Adrenal gland (tissue), 12 donors: ENCODE data around the gene PPP6R2. TPM values are rescaled to one million over a fixed set of nuclear protein-coding genes. Genes with fewer than 3 reads are reported as not detected.
A peak's percentile ranks its signal among the peaks of the same experiment; 100 is the strongest.

Experiments
- DNase-seq, 7 donors: peaks; one replicate each; pipeline ENCODE4 v3.0.0-alpha.2; 2019 to 2020
- H3K27ac ChIP-seq, 5 donors: fragments of 200-600 bp; sonication (generic) in 4 of 5; 1 replicate in 3 of 5; 2 replicates in 2 of 5; pipeline versions ENCODE4 v1.5.1 to v1.8.0; 2016 to 2020; ENCODE audit warnings: mild to moderate bottlenecking in 1 of 5
- H3K27me3 ChIP-seq: fragments of 200-600 bp; 2 replicates; pipeline ENCODE4 v1.8.0; 2021
- H3K36me3 ChIP-seq, 2 donors: fragments of 200-600 bp; replicated peaks in 1 of 2; 1 replicate in 1 of 2; 2 replicates in 1 of 2; pipeline versions ENCODE4 v1.5.1 to v1.8.0; 2018 to 2022
- H3K4me1 ChIP-seq, 2 donors: fragments of 200-600 bp; replicated peaks in 1 of 2; 1 replicate in 1 of 2; 2 replicates in 1 of 2; pipeline versions ENCODE4 v1.5.1 to v1.8.0; 2018 to 2021
- H3K4me3 ChIP-seq, 4 donors: fragments of 200-600 bp; sonication (generic) in 3 of 4; one replicate each; pipeline ENCODE4 v1.5.1; 2016 to 2018
- H3K9me3 ChIP-seq, 3 donors: fragments of 200-600 bp; sonication (generic) in 1 of 3; replicated peaks in 1 of 3; 1 replicate in 2 of 3; 2 replicates in 1 of 3; pipeline versions ENCODE4 v1.5.1 to v1.8.0; 2016 to 2021
- POLR2A ChIP-seq, 2 donors: fragments of 450-650 bp; IDR thresholded peaks; one replicate each; pipeline ENCODE4 v1.6.1; 2017; ENCODE audit warnings: antibody characterized with exemption in 2 of 2, mild to moderate bottlenecking in 2 of 2, moderate library complexity in 1 of 2
- WGBS, 4 donors: extraction: QIAGEN DNeasy Blood & Tissue Kit in 2 of 4; methylation state at CpG; one replicate each; pipeline versions ENCODE4 v1.1.5 to v1.1.7; 2013 to 2017; 5-methylcytosine and 5-hydroxymethylcytosine counted together
- intact Hi-C, 2 donors: fragments of 100-400 bp; cut with DNase I; formaldehyde crosslinking; loops; one replicate each; pipeline versions ENCODE4 v1.14.1 to v1.15.0; 2022 to 2023
- polyA plus RNA-seq, 3 donors: library from polyadenylated mRNA; stranded (reverse); fragments of 200-250 nt in 2 of 3; fragments of 350-450 nt in 1 of 3; fragmentation: Illumina TruSeq in 1 of 3; extraction: RNeasy Lipid Tissue Mini Kit (QIAGEN cat#74804) in 1 of 3; gene quantifications; one replicate each; pipeline ENCODE4 v1.2.3, GENCODE V29; 2013 to 2014
- total RNA-seq, 9 donors: library from RNA; depleted of rRNA in 4 of 9; stranded (reverse); fragments of >200 nt in 4 of 9; fragments of 120-200 nt in 1 of 9; fragmentation: NEBNext Ultra II Directional in 1 of 9; extraction: Animal tissue kit (Norgen Biotek cat#: 25700) in 1 of 9; gene quantifications; one replicate each; pipeline versions ENCODE4 v1.1.0 to v1.2.4, GENCODE V29; 2013 to 2023
- TF ChIP-seq, protein P1 (sequence below), 6 experiments: fragments of 450-650 bp in 4 of 6; fragments of 200-600 bp in 2 of 6; sonication (generic) in 1 of 6; IDR thresholded peaks; 1 replicate in 5 of 6; 2 replicates in 1 of 6; pipeline versions ENCODE4 v1.5.1 to v1.8.0; 2016 to 2021; ENCODE audit warnings: antibody characterized with exemption in 6 of 6, mild to moderate bottlenecking in 2 of 6, moderate library complexity in 1 of 6
- donor health status: healthy with polysubstance abuse.
- donor health status: Bipolar disorder and iron deficiency.
- donor health status: DM: yes; HTN: yes; CAD: no.
- donor health status: DM: no; HTN: no; CAD: no.
- donor health status: DM: no; HTN: no; CAD: no.
- donor health status: DM: yes; HTN: yes; CAD: no.

Gene PPP6R2
- total and polyA plus RNA-seq, 12 donors = 19.6 to 129 (median 73.0) TPM

DNA sequence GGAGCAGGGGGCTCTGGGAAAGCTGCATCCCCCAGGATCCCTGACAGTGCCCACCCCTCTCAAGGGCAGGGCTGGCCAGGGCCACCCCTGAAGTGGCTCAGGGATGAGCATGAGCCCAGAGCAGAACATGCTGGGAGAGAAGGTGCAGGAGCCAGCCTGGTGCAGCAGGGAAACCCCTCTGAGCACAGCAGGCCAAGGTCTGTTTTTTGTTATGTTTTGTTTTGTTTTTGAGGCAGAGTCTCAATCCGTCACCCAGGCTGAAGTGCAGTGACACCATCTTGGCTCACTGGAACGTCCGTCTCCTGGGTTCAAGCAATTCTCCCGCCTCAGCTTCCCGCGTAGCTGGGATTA lies 132.5 kb downstream of the PPP6R2 start:
- H3K4me1 ChIP-seq = peaks cover 22 to 40% of the 10 kb centered on the region in 2 donors
- H3K27me3 ChIP-seq = peaks cover 6% of the 10 kb centered on the region
- no peak overlapping the region for H3K27ac ChIP-seq
- peak overlapping the region in 1 of 4 donors; percentile 99 for H3K4me3 ChIP-seq
- no peaks in the 10 kb centered on the region for H3K36me3 ChIP-seq
- TF ChIP-seq POLR2A (IDR thresholded peaks at IDR 0.05) = no peak
- TF ChIP-seq, protein P1, sequence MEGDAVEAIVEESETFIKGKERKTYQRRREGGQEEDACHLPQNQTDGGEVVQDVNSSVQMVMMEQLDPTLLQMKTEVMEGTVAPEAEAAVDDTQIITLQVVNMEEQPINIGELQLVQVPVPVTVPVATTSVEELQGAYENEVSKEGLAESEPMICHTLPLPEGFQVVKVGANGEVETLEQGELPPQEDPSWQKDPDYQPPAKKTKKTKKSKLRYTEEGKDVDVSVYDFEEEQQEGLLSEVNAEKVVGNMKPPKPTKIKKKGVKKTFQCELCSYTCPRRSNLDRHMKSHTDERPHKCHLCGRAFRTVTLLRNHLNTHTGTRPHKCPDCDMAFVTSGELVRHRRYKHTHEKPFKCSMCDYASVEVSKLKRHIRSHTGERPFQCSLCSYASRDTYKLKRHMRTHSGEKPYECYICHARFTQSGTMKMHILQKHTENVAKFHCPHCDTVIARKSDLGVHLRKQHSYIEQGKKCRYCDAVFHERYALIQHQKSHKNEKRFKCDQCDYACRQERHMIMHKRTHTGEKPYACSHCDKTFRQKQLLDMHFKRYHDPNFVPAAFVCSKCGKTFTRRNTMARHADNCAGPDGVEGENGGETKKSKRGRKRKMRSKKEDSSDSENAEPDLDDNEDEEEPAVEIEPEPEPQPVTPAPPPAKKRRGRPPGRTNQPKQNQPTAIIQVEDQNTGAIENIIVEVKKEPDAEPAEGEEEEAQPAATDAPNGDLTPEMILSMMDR (IDR thresholded peaks at IDR 0.05) = no peak
- no peak for DNase-seq
- intact Hi-C loops = no loop called here
- no peaks in the 10 kb centered on the region for H3K9me3 ChIP-seq
- 68 to 80% (median 78%) methylated on average over 6 of the region's 6 CpGs for WGBS, 4 donors

DNA sequence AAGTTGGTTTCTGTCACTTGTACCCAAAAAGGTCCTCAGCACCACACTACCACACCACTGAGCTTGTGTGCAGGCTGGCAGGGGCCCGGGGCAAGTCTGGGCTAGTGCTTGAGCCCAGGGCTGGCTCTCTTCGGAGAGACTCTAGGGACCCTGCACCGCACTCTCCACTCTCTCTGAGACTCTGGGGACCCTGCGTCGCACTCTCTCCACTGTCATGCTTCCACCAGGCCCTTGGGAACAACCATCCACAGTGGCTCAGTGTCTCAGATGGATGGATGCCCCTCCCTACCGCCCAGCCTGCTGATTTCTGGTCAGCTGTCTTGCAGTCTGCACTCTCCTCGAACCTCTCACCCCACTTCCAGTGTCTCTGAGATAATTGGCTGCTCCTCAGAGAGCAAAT lies 133.7 kb downstream of the PPP6R2 start:
- Histone ChIP-seq H3K27ac (no peak overlapping the region), H3K4me3 (no peak overlapping the region), H3K27me3 (peaks cover 19% of the 10 kb centered on the region), H3K9me3 (no peaks in the 10 kb centered on the region), H3K4me1 (peaks cover 13 to 36% of the 10 kb centered on the region in 2 donors), H3K36me3 (no peaks in the 10 kb centered on the region)
- DNase-seq = no peak
- 73 to 82% (median 76%) methylated on average over 4 to 7 of the region's 7 CpGs for WGBS, 4 donors
- intact Hi-C loops = no loop called here
- TF ChIP-seq, protein P1 (IDR thresholded peaks at IDR 0.05) = no peak
- TF ChIP-seq POLR2A (IDR thresholded peaks at IDR 0.05) = no peak

DNA sequence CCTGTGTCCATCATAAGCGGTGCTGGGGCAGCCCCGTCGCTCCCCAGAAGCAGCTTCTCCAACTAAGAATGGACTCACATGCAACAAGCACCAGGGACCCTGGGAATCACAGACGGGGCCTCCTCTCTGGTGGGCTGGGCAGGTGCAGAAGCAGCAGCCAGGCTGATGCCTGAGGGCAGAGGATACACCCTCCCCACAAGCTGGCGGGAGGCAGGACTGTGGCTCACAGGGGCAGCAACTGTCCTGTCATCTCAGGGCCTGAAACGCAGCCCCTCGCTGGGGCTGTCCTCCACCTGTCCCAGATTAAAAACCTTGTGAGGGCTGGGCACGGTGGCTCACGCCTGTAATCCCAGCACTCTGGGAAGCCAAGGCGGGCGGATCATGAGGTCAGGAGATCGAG lies 134.8 kb downstream of the PPP6R2 start:
- Histone ChIP-seq H3K27ac (no peak overlapping the region), H3K9me3 (no peaks in the 10 kb centered on the region), H3K4me3 (no peak overlapping the region), H3K4me1 (peaks cover 10 to 31% of the 10 kb centered on the region in 2 donors), H3K27me3 (peaks cover 29% of the 10 kb centered on the region), H3K36me3 (no peaks in the 10 kb centered on the region)
- intact Hi-C loops = no loop called here
- DNase-seq = no peak
- TF ChIP-seq, protein P1 (IDR thresholded peaks at IDR 0.05) = no peak
- no peak for TF ChIP-seq POLR2A (IDR thresholded peaks at IDR 0.05)
- 88 to 96% (median 91%) methylated on average over 6 to 12 of the region's 12 CpGs for WGBS, 4 donors

DNA sequence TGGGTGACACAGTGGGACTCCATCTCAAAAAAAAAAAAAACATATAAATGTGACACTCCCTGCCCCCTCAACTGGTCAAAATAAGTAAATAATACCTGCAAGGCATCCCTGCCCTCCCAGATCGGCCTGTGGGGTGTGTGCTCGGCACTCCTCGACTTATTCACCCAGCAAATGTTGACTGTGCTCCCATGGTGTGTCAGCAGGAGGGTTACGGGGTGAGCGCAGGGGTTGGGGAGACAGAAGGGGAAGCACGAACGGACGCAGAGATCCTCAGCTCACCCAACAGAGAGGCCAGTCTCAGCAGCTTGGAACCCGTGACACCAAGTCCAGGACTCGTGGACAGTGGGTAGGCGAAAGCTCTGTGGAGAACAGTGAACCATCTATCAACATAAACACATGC lies 136.6 kb downstream of the PPP6R2 start:
- Histone ChIP-seq H3K4me3 (no peak overlapping the region), H3K27ac (no peak overlapping the region), H3K36me3 (no peaks in the 10 kb centered on the region), H3K27me3 (peaks cover 36% of the 10 kb centered on the region), H3K9me3 (no peaks in the 10 kb centered on the region), H3K4me1 (peaks cover 0 to 19% of the 10 kb centered on the region in 2 donors)
- WGBS, 4 donors = 69 to 76% (median 74%) methylated on average over 11 of the region's 11 CpGs
- intact Hi-C loops = no loop called here
- no peak for DNase-seq
- TF ChIP-seq POLR2A (IDR thresholded peaks at IDR 0.05) = no peak
- TF ChIP-seq, protein P1 (IDR thresholded peaks at IDR 0.05) = no peak
